NCI-H1105 (cell line): Measurements from ENCODE around the gene CHMP1A.

Source experiments
- DNase-seq: peaks from one replicate; lab custom pipeline; 2025; lab: John Stamatoyannopoulos, UW

Gene CHMP1A

GRCh38 chr16:89623511-89624261, 33.8 kb downstream of the CHMP1A start:
- DNase-seq: no peak

DNA sequence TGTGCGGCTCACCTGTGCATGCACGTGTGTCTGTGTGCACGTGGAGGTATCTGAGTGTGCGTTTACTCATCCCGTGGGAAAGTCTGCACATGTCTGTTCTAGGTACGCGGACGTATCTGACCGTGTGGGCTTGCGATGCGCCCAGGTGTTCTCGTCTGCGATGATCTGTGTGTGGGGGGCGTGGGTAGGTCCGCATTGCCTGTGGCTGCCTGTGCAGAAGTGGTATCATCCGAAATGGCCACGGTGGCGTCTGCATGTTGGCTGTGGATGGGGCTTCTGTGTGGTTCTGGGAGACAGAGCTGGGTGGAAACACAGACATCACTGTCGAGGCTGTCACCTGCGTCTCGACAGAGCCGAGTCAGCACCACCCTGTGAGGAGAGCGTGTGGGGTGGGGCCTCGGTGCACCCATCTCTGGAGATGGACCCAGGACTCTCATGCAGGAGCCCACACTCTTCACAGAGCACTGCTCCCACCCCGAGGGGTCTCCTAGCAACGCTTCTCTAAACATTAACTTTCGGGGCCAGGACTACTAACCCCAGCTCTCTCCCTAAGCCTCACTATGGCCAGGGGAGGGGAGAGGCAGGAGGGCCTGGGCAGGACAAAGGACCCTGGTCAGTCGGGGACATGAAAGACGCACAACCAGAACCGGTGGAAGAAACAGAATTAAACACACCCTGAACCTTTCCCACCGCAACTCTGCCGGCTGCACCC, 35.7 kb downstream of the CHMP1A start:
- no peak for DNase-seq

- no peak for DNase-seq
Observed at GRCh38 chr16:89621136-89621697, 36.3 kb downstream of the CHMP1A start.

GRCh38 chr16:89620406-89620841, 37.1 kb downstream of the CHMP1A start:
- no peak for DNase-seq

GRCh38 chr16:89619840-89620239, 37.7 kb downstream of the CHMP1A start:
- DNase-seq: no peak

GRCh38 chr16:89618109-89618998, 39.2 kb downstream of the CHMP1A start:
- DNase-seq: no peak

DNA sequence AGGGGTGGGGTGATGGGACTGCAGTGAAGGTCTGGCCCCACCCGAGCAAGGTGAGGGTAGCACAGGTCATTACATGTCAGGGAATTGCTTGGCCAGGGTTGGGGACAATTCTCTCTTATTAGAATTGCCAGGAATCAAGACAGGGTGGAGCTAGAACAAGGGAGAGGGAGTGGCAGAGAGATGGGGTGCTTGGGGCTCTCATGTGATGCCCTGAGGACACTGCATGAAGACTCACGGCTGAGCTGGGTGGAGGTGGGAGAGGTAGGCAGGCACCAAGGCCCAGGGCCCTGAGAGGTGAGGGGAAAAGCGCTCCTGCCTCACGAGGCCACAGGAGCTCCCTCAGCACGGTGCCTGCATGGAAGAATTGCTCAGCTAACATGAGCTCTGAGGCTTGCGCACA, 40.5 kb downstream of the CHMP1A start:
- no peak for DNase-seq

DNA sequence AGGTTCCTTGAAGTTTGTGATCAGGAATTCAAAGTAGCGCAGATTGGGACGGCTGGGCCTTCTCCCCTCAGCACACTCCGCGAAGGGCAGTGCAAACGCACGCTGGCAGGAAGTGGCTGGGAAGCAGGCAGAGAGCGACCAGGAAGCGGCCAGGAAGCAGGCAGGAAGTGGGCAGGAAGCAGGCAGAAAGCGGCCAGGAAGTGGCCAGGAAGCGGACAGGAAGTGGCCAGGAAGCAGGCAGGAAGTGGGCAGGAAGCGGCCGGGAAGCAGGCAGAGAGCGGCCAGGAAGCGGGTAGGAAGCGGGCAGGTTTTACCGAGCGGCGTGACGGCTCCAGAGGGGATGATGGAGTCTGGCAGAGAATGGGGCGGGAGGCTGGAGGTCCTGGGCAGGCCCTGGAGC, 40.9 kb downstream of the CHMP1A start:
- no peak for DNase-seq

DNA sequence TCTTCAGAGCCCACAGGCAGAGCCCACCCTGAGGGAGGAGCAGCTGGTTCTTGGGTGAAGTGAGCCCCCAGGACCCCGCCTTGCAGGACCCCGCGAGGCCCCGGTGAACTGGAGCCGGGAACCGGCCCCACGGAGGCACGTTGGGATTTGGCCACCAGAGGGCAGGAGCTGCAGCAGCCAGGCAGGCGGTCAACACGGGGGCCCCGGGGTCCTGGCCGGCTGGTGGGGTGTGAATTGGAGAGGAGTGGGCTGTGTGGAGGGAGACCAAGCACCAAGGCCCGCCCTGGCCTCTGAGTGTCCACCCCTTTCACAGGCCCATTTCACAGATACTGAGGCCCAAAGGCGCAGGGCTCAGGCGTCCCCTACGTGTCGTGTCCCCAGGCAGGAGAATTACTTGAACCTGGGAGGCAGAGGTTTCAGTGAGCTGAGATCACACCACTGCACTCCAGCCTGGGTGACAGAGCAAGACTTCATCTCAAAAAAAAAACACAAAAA, 41.9 kb downstream of the CHMP1A start:
- DNase-seq: no peak

DNA sequence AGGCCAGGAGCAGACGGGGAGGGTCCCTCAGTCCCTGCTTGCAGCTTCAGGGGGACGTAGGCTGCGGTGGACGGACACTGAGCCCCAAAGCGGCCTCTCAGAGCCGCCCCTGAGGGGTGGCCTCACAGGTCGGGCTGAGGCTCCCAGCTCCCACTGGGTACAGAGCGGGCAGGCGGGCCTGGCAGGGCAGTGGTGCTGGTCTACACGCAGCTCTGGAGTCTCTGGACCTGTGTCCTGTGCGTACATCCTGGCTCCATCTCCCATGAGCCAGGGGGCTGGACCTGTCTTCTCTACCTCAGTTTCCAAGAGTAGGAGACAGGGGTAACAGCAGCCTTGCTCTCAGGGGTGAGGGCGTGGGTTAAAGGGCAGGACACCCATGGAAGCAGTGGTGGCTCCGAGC, 42.3 kb downstream of the CHMP1A start:
- DNase-seq: no peak

- DNase-seq: no peak
Observed at GRCh38 chr16:89613954-89614459, 43.5 kb downstream of the CHMP1A start.

GRCh38 chr16:89613231-89613953, 44.1 kb downstream of the CHMP1A start, which contains the start of gene DPEP1:
Gene DPEP1 (plus strand): TSS chr16:89613642. CDS start chr16:89630411, 16,769 bp downstream.
- DNase-seq: no peak

GRCh38 chr16:89612415-89613166, 44.9 kb downstream of the CHMP1A start:
- DNase-seq: no peak

GRCh38 chr16:89610108-89610453, 47.4 kb downstream of the CHMP1A start:
- DNase-seq: no peak

DNA sequence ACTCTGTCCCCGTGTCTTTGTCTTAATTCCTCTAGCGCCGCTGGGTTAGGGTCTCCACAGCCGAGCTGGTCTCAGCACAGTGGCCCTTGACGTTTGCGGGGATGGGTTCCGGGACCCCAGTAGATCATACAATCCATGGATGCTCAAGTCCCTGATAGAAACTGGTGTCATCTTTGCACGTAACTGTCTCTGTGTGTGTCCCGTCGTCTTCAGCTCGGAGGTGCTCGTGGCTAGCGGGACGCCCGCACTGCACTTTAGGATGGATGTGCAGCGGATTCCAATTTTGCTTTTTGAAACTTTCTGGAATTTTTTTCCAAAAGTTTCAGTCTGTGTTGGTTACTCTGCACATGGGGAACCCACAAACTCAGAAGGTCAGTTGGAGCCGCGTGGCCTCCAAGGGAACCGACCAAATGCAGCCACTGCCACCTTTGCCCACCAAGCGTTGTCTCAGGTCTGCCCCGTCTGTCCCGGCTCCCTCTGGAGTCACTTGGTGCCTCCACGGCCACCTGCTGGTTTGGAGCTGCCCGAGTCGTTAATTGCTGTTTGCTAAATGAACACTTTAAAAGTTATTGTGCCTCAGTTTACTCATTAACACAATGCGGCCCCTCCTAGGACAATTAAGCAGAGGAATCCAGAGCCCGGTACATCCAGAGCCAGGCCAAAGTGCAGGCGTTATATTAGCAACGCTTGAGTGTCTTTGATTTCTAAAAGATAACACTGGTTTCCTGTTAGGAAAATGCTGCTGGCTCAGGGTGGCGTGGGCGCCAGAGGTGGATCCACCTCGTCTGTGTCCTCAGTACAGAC, 49.4 kb downstream of the CHMP1A start:
- no peak for DNase-seq

- DNase-seq: no peak
Observed at GRCh38 chr16:89607453-89607852, 50.1 kb downstream of the CHMP1A start.

GRCh38 chr16:89606006-89606405, 51.5 kb downstream of the CHMP1A start:
- no peak for DNase-seq

GRCh38 chr16:89605186-89605970, 52.1 kb downstream of the CHMP1A start:
- no peak for DNase-seq

DNA sequence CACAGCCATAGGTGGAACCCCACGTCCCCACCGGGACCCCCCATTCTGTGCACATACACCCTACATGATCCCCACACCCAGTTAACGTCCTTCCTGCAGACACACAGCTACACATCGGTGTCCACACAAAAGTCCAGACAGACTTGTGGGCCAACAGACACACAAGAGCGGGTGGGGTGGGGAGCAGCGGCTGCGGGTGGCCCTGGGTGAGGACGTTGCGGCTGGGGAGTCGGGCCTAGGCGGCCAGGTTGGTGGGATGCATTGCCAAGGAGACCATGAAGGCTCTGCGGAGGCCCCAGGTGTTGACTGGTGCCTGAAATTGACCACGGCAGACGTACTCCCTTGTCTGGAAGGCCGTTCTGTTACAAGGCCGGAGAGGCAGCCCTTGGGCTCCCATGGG, 52.7 kb downstream of the CHMP1A start:
- no peak for DNase-seq
